HepG2 (cell line): Measurements from ENCODE around the gene TMEM190. TPM values are rescaled to one million over a fixed set of nuclear protein-coding genes. Genes with fewer than 3 reads are reported as not detected.

Source experiments
- ASH2L ChIP-seq: fragments of 300-600, 200-600 bp; sonication (generic); IDR thresholded peaks from 2 replicates; pipeline ENCODE4 v1.7.0; 2017; ENCODE audit warnings: low read depth, mild to moderate bottlenecking, moderate library complexity, mixed read lengths, low read length; ENCODE audit not compliant: insufficient read length
- HMG20B ChIP-seq: conservative IDR thresholded peaks from 2 replicates; pipeline ENCODE4 v1.6.1; 2016; ENCODE audit warnings: missing genetic modification reagents, missing compliant biosample characterization
- NR0B2 ChIP-seq: sonication (generic); formaldehyde crosslinking; IDR thresholded peaks from 2 replicates; pipeline ENCODE4 v1.4.0; 2020; ENCODE audit warnings: mild to moderate bottlenecking, missing genetic modification reagents
- TRIM24 ChIP-seq: sonication (generic); formaldehyde crosslinking; IDR thresholded peaks from 2 replicates; pipeline ENCODE4 v1.8.0; 2022; ENCODE audit warnings: mild to moderate bottlenecking, missing genetic modification reagents
- XBP1 ChIP-seq: sonication (generic); formaldehyde crosslinking; IDR thresholded peaks from 2 replicates; pipeline ENCODE4 v1.5.0; 2020; ENCODE audit warnings: missing genetic modification reagents
- ZNF318 ChIP-seq: sonication (generic); formaldehyde crosslinking; IDR thresholded peaks from 2 replicates; pipeline ENCODE4 v1.4.0; 2020; ENCODE audit warnings: mild to moderate bottlenecking, missing genetic modification reagents
- polyA plus RNA-seq, 8 experiments: library from polyadenylated mRNA; depleted of rRNA in 3 of 8; stranded (reverse) in 7 of 8; unstranded in 1 of 8; fragments of >200 nt; fragmentation: Illumina TruSeq in 4 of 8; extraction: Trizol in 4 of 8; gene quantifications; 2 replicates each; pipeline versions ENCODE4 v1.2.1 to v1.2.3, GENCODE V29; 2011 to 2016; ENCODE audit warnings: low read depth in 4 of 8, missing spikeins in 1 of 8, mixed read lengths in 1 of 8; ENCODE audit not compliant: insufficient read depth in 1 of 8
- total RNA-seq, 5 experiments: library from RNA; depleted of rRNA; stranded (reverse); fragments of >200 nt; fragmentation: Illumina TruSeq; extraction: Trizol; gene quantifications; 2 replicates each; pipeline ENCODE4 v1.2.3, GENCODE V29; 2016; ENCODE audit warnings: low read depth in 1 of 5
- TF ChIP-seq, protein P1 (sequence below), 2 experiments: sonication (generic) in 1 of 2; formaldehyde crosslinking in 1 of 2; IDR thresholded peaks; 2 replicates each; pipeline versions ENCODE4 v1.4.0 to v1.6.1; 2018 to 2020; ENCODE audit warnings: missing genetic modification reagents in 2 of 2, borderline replicate concordance in 1 of 2, low read depth in 1 of 2, mild to moderate bottlenecking in 1 of 2, missing biosample characterization in 1 of 2
- TF ChIP-seq, protein P2 (sequence below): sonication (generic); formaldehyde crosslinking; IDR thresholded peaks from 2 replicates; pipeline ENCODE4 v1.5.0; 2020; ENCODE audit warnings: mild to moderate bottlenecking, missing genetic modification reagents
- TF ChIP-seq, protein P3 (sequence below): sonication (generic); formaldehyde crosslinking; IDR thresholded peaks from 2 replicates; pipeline ENCODE4 v1.4.0; 2020; ENCODE audit warnings: missing genetic modification reagents

Gene TMEM190
- total and polyA plus RNA-seq, 2 of the 13 experiments (the other 11 are each of a cell fraction or from before 2014, with no cell fraction given) = 0.35 to 0.83 TPM

- TF ChIP-seq, protein P1, sequence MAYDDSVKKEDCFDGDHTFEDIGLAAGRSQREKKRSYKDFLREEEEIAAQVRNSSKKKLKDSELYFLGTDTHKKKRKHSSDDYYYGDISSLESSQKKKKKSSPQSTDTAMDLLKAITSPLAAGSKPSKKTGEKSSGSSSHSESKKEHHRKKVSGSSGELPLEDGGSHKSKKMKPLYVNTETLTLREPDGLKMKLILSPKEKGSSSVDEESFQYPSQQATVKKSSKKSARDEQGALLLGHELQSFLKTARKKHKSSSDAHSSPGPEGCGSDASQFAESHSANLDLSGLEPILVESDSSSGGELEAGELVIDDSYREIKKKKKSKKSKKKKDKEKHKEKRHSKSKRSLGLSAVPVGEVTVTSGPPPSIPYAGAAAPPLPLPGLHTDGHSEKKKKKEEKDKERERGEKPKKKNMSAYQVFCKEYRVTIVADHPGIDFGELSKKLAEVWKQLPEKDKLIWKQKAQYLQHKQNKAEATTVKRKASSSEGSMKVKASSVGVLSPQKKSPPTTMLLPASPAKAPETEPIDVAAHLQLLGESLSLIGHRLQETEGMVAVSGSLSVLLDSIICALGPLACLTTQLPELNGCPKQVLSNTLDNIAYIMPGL (CRISPR knock-in tag; IDR thresholded peaks at IDR 0.05; ENCODE audit: borderline replicate concordance in 1 of 2, low read depth in 1 of 2) = peak in 1 of 2 experiments; percentile 62; a peak in 1 of 4 replicates
- TF ChIP-seq, protein P2, sequence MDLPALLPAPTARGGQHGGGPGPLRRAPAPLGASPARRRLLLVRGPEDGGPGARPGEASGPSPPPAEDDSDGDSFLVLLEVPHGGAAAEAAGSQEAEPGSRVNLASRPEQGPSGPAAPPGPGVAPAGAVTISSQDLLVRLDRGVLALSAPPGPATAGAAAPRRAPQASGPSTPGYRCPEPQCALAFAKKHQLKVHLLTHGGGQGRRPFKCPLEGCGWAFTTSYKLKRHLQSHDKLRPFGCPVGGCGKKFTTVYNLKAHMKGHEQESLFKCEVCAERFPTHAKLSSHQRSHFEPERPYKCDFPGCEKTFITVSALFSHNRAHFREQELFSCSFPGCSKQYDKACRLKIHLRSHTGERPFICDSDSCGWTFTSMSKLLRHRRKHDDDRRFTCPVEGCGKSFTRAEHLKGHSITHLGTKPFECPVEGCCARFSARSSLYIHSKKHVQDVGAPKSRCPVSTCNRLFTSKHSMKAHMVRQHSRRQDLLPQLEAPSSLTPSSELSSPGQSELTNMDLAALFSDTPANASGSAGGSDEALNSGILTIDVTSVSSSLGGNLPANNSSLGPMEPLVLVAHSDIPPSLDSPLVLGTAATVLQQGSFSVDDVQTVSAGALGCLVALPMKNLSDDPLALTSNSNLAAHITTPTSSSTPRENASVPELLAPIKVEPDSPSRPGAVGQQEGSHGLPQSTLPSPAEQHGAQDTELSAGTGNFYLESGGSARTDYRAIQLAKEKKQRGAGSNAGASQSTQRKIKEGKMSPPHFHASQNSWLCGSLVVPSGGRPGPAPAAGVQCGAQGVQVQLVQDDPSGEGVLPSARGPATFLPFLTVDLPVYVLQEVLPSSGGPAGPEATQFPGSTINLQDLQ (CRISPR knock-in tag) = no peak; the same call in 1 of the 2 replicates
- TF ChIP-seq TRIM24 (CRISPR knock-in tag) = no peak
- TF ChIP-seq XBP1 = peak; percentile 63; the same call in 1 of the 2 replicates
- TF ChIP-seq HMG20B (CRISPR knock-in tag) = no peak
- peak; percentile 51 for TF ChIP-seq ASH2L
- TF ChIP-seq, protein P3, sequence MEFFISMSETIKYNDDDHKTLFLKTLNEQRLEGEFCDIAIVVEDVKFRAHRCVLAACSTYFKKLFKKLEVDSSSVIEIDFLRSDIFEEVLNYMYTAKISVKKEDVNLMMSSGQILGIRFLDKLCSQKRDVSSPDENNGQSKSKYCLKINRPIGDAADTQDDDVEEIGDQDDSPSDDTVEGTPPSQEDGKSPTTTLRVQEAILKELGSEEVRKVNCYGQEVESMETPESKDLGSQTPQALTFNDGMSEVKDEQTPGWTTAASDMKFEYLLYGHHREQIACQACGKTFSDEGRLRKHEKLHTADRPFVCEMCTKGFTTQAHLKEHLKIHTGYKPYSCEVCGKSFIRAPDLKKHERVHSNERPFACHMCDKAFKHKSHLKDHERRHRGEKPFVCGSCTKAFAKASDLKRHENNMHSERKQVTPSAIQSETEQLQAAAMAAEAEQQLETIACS (CRISPR knock-in tag) = peak; percentile 80
- 0 out of 2 replicates have a peak, but pooled peaks have one; percentile 63 for TF ChIP-seq ZNF318 (CRISPR knock-in tag)
- peak; percentile 82; the same call in 1 of the 2 replicates for TF ChIP-seq NR0B2 (CRISPR knock-in tag)
Observed at GRCh38 chr19:55407800-55408532, 31.3 kb downstream of the TMEM190 start (continued).
